Erythroblast (primary cell): Measurements from ENCODE around the gene TNIK.
"Not testable (repeated sequence)": the region's sequence is repeated elsewhere in the genome, so short reads cannot be mapped to it uniquely, and the experiment has no call there.

Experiments used
- DNase-seq, 2 experiments: peaks; one replicate each; lab custom pipeline; 2025; lab: John Stamatoyannopoulos, UW
- GATA1 ChIP-seq: IDR thresholded peaks from 2 replicates; pipeline ENCODE4 v1.6.1; 2011; ENCODE audit warnings: low read depth, mild to moderate bottlenecking, control low read depth, low read length, moderate library complexity
- POLR2A ChIP-seq: IDR thresholded peaks from 2 replicates; pipeline ENCODE4 v1.6.1; 2011; ENCODE audit warnings: mild to moderate bottlenecking, low read length

TNIK gene

DNA sequence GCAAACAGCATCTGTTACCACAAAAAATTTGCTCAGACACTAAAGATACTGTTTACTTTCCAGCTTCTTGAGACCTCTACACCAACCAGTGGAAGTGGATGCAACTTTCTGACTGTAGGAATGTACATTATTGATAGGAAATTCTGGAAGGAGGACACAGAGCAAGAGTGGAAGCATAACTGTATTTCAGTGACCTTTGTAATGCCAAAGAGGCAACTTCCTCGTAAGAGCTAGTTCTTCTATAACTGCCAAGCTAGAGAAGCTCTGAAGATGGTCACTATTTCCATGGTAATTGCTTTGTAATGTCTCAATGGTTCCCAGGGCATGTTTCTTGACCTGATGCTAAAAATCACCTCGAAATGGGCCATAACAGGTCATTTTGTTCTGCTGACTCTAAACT lies 337.3 kb downstream of the TNIK start:
- TF ChIP-seq POLR2A, result no peak
- TF ChIP-seq GATA1, result no peak
- DNase-seq, result no peak

DNA sequence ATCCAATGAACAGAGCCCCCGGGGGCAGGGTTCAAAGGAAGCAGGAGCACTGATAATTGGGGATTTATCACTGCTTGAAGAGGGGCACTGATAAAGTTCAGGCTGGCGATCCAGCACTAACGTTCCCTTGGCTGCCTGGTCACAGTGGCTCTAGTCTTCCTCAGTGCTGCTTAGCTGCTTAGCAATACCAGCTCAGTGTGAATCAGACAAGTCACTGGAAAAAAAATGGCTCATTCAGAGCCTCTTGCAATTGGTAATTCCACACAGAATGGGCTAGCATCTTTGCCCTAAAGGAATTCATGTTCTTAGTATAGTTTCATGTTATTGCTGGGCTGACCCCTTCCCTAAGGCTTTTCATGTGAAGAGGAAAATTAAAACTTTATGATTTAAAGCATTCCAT lies 338.0 kb downstream of the TNIK start:
- no peak for DNase-seq
- TF ChIP-seq POLR2A (no peak), GATA1 (no peak)

DNA sequence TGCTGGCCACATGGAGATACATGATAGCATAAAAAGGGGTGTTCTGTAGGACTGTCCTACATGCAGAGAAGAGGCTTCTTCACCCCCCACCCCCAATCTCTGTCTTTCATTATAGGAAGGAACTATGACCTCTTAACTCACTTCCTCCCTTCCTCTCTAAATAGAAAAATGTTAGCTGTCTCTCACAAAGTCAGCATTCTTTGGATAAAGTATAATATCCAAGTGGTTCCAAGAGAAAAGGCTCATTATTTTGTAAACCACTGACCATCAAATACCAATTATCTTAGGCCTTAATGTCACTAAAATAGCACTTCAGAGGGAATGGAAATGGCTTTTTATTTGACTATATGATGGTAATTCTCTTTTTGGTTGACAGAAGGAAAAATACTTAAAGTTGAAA lies 338.4 kb downstream of the TNIK start:
- DNase-seq, result no peak
- TF ChIP-seq GATA1 (no peak), POLR2A (no peak)

DNA sequence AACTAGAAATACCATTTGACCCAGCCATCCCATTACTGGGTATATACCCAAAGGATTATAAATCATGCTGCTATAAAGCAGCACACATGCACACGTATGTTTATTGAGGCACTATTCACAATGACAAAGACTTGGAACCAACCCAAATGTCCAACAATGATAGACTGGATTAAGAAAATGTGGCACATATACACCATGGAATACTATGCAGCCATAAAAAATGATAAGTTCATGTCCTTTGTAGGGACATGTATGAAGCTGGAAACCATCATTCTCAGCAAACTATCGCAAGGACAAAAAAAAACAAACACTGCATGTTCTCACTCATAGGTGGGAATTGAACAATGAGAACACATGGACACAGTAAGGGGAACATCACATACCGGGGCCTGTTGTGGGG lies 340.8 kb downstream of the TNIK start:
- not testable (repeated sequence) for DNase-seq

DNA sequence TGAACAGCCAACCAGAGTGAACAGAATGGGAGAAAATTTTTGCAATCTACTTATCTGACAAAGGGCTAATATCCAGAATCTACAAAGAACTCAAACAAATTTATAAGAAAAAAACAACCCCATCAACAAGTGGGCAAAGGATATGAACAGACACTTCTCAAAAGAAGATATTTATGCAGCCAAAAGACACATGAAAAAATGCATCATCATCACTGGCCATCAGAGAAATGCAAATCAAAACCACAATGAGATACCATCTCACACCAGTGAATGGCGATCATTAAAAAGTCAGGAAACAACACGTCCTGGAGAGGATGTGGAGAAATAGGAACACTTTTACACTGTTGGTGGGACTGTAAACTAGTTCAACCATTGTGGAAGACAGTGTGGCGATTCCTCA lies 341.2 kb downstream of the TNIK start:
- not testable (repeated sequence) for DNase-seq

DNA sequence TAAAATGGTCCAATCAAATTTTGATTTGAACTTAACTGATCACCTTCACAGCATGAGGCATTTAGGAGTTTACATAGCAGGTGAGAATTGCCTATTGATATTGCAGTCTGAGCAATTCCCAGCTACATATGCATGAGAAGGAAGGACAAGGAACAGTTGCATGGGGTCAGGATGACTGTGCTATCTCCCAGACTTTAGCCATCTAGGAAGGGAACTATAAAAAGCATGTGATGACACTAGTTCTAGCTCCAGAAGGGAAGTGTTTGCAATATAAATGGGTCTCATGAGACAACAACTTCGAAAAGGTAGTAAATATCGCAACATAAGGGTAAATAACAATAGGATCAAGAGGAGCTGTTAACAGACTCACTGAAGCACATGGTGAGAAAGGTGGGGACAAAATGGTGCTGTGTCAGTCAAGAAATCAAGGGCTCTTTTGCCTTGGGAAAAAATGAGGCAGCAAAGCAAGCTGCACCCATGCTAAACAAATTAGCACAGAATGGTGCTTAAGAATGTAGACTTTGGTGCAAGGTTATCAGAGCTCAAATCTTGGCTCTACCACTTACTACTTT lies 343.3 kb downstream of the TNIK start:
- no peak for TF ChIP-seq GATA1
- no peak for DNase-seq

DNA sequence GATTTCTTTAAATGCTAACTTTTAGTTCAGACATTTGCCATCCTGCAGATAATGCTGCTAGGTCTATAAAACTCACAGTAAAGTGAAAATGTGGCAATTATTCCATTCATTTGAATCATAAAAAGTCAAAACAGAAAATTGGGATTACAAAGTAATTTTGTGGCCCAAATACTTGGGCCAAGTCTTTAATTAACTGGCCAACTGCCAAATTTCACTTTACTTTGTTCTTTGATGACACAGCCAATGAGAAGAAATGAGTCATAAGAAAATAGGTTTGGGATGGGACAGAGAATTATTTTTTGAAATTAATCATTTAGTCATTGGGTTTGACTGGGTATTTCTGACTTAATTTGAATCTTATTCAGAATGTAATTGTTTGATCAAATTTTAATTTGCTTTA lies 343.8 kb downstream of the TNIK start:
- no peak for TF ChIP-seq POLR2A
- TF ChIP-seq GATA1, result no peak
- DNase-seq, result no peak

DNA sequence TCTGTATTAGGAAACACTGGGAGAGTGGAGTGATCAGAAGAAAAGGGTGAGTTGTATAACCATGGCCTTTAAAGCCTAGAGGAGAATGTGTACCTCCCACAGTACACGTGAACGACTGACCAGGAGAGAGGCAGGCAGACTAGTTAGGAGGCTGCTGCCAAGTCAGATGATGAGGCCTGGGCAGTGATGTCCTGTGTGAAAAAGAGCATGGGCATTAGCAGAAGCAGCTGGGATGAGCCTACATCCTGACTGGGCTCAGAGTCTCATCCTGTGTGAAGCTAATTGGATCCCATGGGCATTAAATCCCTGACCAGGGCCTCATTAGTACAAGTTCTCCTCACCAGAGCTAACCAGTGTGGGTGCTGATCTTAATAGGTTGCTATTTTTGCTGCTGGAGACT lies 344.5 kb downstream of the TNIK start:
- no peak for TF ChIP-seq POLR2A
- no peak for TF ChIP-seq GATA1
- no peak for DNase-seq

DNA sequence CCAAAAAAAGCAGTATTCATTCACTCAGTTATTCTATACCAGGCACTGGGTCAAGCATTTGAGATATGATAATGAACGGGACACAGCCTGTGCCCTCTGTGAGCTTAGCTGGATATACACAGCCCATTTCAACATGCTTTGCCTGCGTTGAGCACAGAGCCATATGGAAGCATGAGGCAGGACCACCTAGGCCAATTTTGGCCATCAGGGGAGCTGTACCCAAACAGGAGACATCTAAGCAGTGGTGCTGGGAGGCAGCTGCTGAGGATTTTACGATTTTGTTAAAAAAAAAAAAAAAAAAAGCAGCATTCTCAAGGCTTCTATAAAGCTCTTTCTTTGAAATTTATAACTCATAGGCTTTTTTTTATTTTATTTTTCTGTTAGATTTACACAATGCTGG lies 346.5 kb downstream of the TNIK start:
- DNase-seq, result no peak
- TF ChIP-seq GATA1 (no peak), POLR2A (no peak)

DNA sequence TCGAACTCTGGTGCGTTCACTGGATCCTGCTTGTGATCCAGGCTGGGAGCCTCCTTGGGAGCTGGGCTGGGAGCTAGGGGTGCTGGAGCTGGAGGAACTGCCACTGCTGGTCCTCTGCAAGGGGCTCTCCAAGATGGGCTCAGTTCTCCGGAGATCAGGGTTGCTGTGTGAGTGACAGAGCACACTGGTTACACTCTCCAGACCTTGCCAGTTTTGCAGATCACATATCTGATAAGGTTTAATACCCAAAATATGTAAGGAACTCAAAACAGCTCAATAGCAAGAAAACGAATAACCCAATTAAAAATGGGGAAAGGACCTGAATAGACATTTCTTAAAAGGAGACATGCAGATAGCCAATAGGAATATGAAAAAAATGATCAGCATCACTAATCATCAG lies 349.5 kb downstream of the TNIK start:
- TF ChIP-seq GATA1 (no peak), POLR2A (no peak)
- no peak for DNase-seq

DNA sequence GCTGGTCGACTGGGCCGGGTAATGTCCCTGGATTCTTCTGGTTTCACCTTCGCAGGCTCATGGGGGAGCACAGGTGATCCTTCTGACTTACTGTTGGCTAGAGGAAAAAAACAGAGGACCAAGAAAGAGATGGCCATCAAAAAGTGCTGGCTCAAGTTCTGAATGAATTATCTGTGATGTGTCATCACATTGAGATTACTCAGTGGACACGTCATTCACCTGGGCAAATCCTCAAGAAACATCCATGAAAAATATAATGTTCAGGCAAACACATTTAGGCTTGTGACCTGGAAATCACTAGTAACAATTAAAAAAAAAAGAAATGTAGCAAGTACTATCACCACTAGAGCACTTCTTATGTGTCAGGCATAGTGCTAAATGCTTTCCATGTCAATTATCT lies 352.1 kb downstream of the TNIK start:
- no peak for DNase-seq

DNA sequence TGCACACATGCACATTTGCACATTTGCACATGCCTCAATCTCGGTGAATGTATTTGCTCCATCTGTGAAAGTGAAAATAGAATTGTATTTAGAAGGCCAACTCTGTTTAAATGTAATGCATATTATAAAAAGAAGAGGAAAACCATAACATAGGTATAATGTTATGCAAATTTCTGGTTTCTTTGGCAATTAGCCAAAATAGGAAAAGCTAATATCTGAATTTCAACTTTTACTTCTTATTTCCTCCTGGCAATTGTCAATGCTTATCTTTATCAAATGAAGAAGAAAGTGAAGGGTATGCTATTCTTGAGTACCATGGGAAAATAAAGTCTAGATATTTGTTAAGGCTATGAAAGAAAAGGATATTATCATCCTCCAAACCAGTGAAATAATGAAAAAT lies 357.0 kb downstream of the TNIK start:
- DNase-seq, result no peak
- TF ChIP-seq POLR2A, result no peak

More for the DNA sequence above, 352.1 kb downstream of the TNIK start:
- TF ChIP-seq POLR2A, result no peak
- TF ChIP-seq GATA1, result no peak

DNA sequence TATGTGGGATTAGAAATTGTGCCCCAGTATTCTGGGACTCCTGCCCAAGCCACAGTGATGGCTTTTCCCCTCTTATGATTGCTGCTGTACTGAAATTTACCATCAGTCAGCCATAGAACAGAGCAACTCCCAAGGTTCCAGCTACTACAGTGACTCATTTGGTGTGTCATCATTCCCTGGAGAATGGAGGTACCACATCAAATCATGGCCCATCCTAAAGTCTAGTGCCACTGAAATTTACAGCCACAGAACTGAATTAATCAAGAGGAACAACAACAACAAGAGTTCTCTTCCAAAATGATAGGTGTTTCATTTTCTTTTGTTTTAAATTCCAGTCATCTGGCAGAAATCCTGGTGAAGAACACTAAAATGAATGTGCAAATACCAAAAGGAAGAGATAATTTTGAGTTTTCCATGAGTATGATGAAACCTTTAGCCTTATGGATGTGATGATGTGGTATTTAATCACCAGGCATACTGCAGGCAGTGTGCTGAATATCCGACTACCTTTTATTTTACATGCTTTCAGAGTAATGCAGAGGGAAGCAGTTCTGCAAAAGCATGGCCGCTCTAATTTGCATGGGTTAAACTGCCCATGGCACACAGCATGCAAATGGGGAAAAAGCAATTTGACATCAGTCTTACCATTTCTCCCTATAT lies 358.1 kb downstream of the TNIK start:
- DNase-seq, result no peak

DNA sequence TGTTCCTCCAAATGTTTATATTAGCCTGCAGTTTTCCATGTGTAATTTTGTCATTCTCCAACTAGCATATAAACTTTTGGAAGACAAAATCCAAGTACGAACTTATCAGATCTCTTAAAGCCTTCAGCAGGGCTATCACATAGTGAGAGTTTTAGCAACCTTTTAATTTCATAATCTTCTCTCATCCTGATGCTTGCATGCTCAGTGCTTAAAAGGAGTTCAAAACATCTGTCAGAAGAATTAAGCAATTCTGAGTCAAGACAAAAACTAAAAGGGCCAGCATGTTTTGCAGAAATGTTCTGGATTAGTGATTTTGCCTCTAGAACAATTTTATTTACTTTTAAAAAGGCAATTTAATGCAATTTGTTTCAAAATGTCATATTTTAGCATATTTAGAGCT lies 360.3 kb downstream of the TNIK start:
- no peak for DNase-seq
- no peak for TF ChIP-seq POLR2A
- TF ChIP-seq GATA1, result no peak

More for the DNA sequence above, 358.1 kb downstream of the TNIK start:
- TF ChIP-seq GATA1 (no peak), POLR2A (no peak)

DNA sequence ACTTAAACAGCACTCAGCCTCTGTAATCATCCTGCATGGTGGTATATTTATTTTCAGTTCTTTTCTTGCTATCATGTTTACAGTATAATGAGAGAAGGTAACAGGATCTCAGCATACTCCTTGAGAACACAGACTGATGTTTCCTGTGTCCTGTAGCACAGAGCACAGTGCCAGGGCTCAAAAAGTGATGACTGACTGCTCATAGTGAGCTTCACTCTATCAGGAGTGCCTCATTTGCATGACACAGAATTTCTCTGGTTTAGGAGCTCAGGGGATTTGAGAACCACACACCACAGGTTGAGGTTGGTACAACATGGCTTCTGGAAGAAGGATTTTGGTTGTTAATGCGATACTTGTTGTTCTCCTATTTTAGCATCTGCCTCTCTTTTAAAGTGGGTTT lies 365.1 kb downstream of the TNIK start:
- DNase-seq, result no peak

DNA sequence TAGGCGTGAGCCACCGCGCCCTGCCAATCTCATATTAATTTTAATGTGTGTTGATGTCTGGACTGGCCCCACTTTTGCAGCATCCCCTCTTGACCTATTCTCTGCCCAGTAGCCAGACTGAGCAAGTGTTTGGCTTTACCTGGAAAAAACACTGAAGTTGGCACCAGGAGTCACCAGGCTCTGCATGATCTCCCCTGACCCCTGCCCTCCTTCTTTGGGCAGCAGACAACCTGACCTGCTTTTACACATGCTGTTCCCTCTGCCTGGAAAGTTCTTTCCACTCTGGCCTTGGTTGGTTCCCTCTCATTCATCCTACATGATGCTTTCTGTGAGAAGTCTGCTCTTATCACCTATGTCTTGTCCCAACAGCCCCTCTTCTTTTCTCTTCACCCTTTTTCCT lies 365.8 kb downstream of the TNIK start:
- DNase-seq, result no peak
- TF ChIP-seq POLR2A (no peak), GATA1 (no peak)

More for the DNA sequence above, 365.1 kb downstream of the TNIK start:
- no peak for TF ChIP-seq GATA1
- TF ChIP-seq POLR2A, result no peak
